Cardiac fibroblast (primary cell): Measurements from ENCODE around the gene C12orf42.

Experiments used
- DNase-seq, 2 donors: peaks; one replicate each; pipeline versions ENCODE4 v3.0.0 to v3.0.0-alpha.2; 2010; ENCODE audit warnings: low read depth in 2 of 2
- H3K4me3 ChIP-seq, 2 donors: replicated peaks in 1 of 2; 1 replicate in 1 of 2; 2 replicates in 1 of 2; pipeline ENCODE4 v1.5.1; 2011; ENCODE audit warnings: low read depth in 2 of 2, low read length in 2 of 2, mild to moderate bottlenecking in 2 of 2, moderate library complexity in 1 of 2
- TF ChIP-seq, protein P1 (sequence below): IDR thresholded peaks from one replicate; pipeline ENCODE4 v1.5.1; 2011; ENCODE audit warnings: low read depth, mild to moderate bottlenecking, low read length, inconsistent platforms

C12orf42 gene

GRCh38 chr12:103326190-103326589 lies 169.6 kb downstream of the C12orf42 start:
- no peak for DNase-seq
- TF ChIP-seq, protein P1, sequence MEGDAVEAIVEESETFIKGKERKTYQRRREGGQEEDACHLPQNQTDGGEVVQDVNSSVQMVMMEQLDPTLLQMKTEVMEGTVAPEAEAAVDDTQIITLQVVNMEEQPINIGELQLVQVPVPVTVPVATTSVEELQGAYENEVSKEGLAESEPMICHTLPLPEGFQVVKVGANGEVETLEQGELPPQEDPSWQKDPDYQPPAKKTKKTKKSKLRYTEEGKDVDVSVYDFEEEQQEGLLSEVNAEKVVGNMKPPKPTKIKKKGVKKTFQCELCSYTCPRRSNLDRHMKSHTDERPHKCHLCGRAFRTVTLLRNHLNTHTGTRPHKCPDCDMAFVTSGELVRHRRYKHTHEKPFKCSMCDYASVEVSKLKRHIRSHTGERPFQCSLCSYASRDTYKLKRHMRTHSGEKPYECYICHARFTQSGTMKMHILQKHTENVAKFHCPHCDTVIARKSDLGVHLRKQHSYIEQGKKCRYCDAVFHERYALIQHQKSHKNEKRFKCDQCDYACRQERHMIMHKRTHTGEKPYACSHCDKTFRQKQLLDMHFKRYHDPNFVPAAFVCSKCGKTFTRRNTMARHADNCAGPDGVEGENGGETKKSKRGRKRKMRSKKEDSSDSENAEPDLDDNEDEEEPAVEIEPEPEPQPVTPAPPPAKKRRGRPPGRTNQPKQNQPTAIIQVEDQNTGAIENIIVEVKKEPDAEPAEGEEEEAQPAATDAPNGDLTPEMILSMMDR = no peak

GRCh38 chr12:103318566-103318965 lies 177.2 kb downstream of the C12orf42 start:
- TF ChIP-seq, protein P1 = no peak
- DNase-seq = no peak
- H3K4me3 ChIP-seq = no peak overlapping the region

More at GRCh38 chr12:103326190-103326589, 169.6 kb downstream of the C12orf42 start:
- no peak overlapping the region for H3K4me3 ChIP-seq

GRCh38 chr12:103317220-103317619 lies 178.5 kb downstream of the C12orf42 start:
- H3K4me3 ChIP-seq = no peak overlapping the region
- DNase-seq = no peak
- TF ChIP-seq, protein P1 = no peak

DNA sequence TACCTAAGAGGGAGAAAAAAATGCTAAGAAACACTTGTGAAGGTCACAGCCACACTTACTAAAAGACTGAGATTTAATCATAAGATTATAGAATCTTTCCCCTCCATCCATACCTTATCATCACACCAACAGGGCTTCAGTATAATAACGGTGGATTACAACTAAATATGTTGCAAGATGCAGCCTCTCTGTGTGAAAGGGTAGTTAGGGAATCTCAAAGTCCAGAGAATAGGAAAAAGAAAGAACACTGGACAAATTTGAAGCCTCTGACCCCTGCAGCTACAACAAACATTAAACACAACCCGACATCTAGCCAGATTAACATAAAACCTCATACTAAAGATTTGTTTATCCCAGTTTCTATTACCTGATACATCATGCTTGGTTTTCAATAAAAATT lies 181.0 kb downstream of the C12orf42 start:
- H3K4me3 ChIP-seq = no peak overlapping the region
- TF ChIP-seq, protein P1 = no peak
- no peak for DNase-seq

- no peak for DNase-seq
- no peak overlapping the region for H3K4me3 ChIP-seq
- TF ChIP-seq, protein P1 = no peak
Observed at GRCh38 chr12:103313894-103314293, 181.9 kb downstream of the C12orf42 start.

GRCh38 chr12:103312742-103313354 lies 182.9 kb downstream of the C12orf42 start:
- no peak for DNase-seq
- H3K4me3 ChIP-seq = no peak overlapping the region
- TF ChIP-seq, protein P1 = no peak
